ENCODE results near the gene SPON2. TPM values are rescaled to one million over a fixed set of nuclear protein-coding genes. Genes with fewer than 3 reads are reported as not detected.

Gene SPON2
- total RNA-seq, 1 experiment from 2014 or later = 3.1 TPM

DNA sequence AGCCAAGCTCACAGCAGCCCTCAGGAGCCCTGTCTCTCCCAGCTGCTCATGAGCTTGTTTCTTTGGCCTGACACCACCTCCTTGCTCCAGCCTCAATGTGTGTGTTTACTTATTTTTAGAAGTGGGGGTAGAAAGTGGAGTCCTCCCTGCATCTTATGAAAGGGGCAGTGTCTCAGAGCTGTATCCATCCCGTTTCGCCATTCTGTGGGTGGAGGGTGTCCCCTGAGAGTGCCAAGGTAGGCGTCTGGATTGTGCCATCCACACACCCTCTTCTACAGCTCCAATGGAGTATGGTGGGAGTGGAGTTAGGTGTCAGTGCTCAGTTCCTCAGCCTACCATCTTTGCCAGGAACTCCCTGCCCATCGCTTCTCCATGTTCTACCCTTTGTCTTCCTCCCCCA, 8.3 kb downstream of the SPON2 start:
- no TSS peak for BruUV-seq (replicated peaks)
- no peak for TF ChIP-seq CTCF (IDR thresholded peaks at IDR 0.05; ENCODE audit: insufficient read depth in 1 of 2, low read depth in 1 of 2, low read length in 1 of 2, severe bottlenecking in 1 of 2, unreplicated experiment in 1 of 2)
- H3K36me3 ChIP-seq (ENCODE audit: control insufficient read depth, insufficient read depth, low read length) = no peaks in the 10 kb centered on the region
- H3K9me3 ChIP-seq = no peaks in the 10 kb centered on the region
- Mint-ChIP-seq H3K36me3 (ENCODE audit: insufficient read depth, unreplicated experiment) (peaks cover 1% of the 10 kb centered on the region), H3K27ac (ENCODE audit: unreplicated experiment) (no peak overlapping the region), H3K4me3 (ENCODE audit: unreplicated experiment) (no peak overlapping the region), H3K9me3 (ENCODE audit: unreplicated experiment) (no peaks in the 10 kb centered on the region), H3K4me1 (ENCODE audit: low read depth, unreplicated experiment) (peaks cover 7% of the 10 kb centered on the region), H3K27me3 (ENCODE audit: insufficient read depth, unreplicated experiment) (peaks cover 10% of the 10 kb centered on the region)
- intact Hi-C loops (cut with micrococcal nuclease; ENCODE audit: unreplicated experiment) = no loop called here
- ChIA-PET POLR2A (no interaction called here), CTCF (no interaction called here)
- no peaks in the 10 kb centered on the region for H3K27me3 ChIP-seq (replicated peaks; ENCODE audit: control insufficient read depth, insufficient read depth, low read length)
- H3K4me1 ChIP-seq = 0 out of 2 replicates have a peak, but pooled peaks cover 2% of the 10 kb centered on the region
- no peak overlapping the region for H3K4me3 ChIP-seq (ENCODE audit: low read depth, low read length)
- no peak for DNase-seq

DNA sequence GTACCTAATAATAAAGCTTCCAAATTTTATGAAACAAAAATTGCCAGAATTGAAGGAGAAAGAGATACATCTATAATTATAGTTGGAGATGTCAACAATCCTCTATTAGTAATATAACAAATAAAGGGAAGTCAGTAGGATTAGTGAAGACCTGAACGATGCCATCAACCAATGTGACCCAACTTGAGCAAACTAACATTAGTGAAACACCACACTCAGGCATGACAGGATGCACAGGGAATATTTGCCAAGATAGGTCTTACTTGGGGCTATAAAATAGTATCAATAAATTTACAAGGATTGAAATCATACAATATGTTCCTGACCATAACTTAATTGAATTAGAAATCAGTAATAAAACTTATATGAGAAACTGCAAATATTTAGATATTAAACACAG, 12.0 kb downstream of the SPON2 start:
- ChIA-PET POLR2A (no interaction called here), CTCF (no interaction called here)
- Histone ChIP-seq H3K4me1 (no peaks in the 10 kb centered on the region), H3K9me3 (peaks cover 7% of the 10 kb centered on the region), H3K27me3 (replicated peaks; ENCODE audit: control insufficient read depth, insufficient read depth, low read length) (no peaks in the 10 kb centered on the region), H3K4me3 (ENCODE audit: low read depth, low read length) (no peak overlapping the region), H3K36me3 (ENCODE audit: control insufficient read depth, insufficient read depth, low read length) (no peaks in the 10 kb centered on the region)
- no peak for DNase-seq
- intact Hi-C loops (cut with micrococcal nuclease; ENCODE audit: unreplicated experiment) = no loop called here
- Mint-ChIP-seq H3K36me3 (ENCODE audit: insufficient read depth, unreplicated experiment) (no peaks in the 10 kb centered on the region), H3K27ac (ENCODE audit: unreplicated experiment) (no peak overlapping the region), H3K4me1 (ENCODE audit: low read depth, unreplicated experiment) (peaks cover 7% of the 10 kb centered on the region), H3K27me3 (ENCODE audit: insufficient read depth, unreplicated experiment) (peaks cover 11% of the 10 kb centered on the region), H3K4me3 (ENCODE audit: unreplicated experiment) (no peak overlapping the region), H3K9me3 (ENCODE audit: unreplicated experiment) (no peaks in the 10 kb centered on the region)
- BruUV-seq (replicated peaks) = no TSS peak
- no peak for TF ChIP-seq CTCF (IDR thresholded peaks at IDR 0.05; ENCODE audit: insufficient read depth in 1 of 2, low read depth in 1 of 2, low read length in 1 of 2, severe bottlenecking in 1 of 2, unreplicated experiment in 1 of 2)

- Histone ChIP-seq H3K4me3 (ENCODE audit: low read depth, low read length) (no peak overlapping the region), H3K27me3 (replicated peaks; ENCODE audit: control insufficient read depth, insufficient read depth, low read length) (no peaks in the 10 kb centered on the region), H3K36me3 (ENCODE audit: control insufficient read depth, insufficient read depth, low read length) (no peaks in the 10 kb centered on the region), H3K9me3 (peaks cover 7% of the 10 kb centered on the region), H3K4me1 (no peaks in the 10 kb centered on the region)
- Mint-ChIP-seq H3K9me3 (ENCODE audit: unreplicated experiment) (no peaks in the 10 kb centered on the region), H3K4me1 (ENCODE audit: low read depth, unreplicated experiment) (no peaks in the 10 kb centered on the region), H3K27ac (ENCODE audit: unreplicated experiment) (no peak overlapping the region), H3K4me3 (ENCODE audit: unreplicated experiment) (no peak overlapping the region), H3K27me3 (ENCODE audit: insufficient read depth, unreplicated experiment) (peaks cover 22% of the 10 kb centered on the region), H3K36me3 (ENCODE audit: insufficient read depth, unreplicated experiment) (no peaks in the 10 kb centered on the region)
- TF ChIP-seq CTCF (IDR thresholded peaks at IDR 0.05; ENCODE audit: insufficient read depth in 1 of 2, low read depth in 1 of 2, low read length in 1 of 2, severe bottlenecking in 1 of 2, unreplicated experiment in 1 of 2) = no peak
- intact Hi-C loops (cut with micrococcal nuclease; ENCODE audit: unreplicated experiment) = no loop called here
- DNase-seq = no peak
- BruUV-seq (replicated peaks) = no TSS peak
- ChIA-PET CTCF (no interaction called here), POLR2A (interaction anchor here (0.6 kb wide), 1 partner anchor 192 kb away, joined by 4 read pairs; no protein-coding TSS in a partner anchor)
Observed at GRCh38 chr4:1156069-1156468, 16.3 kb downstream of the SPON2 start.
